Glutamatergic neuron (in vitro differentiated cells): ENCODE measurements around the gene ONECUT2. TPM values are rescaled to one million over a fixed set of nuclear protein-coding genes. Genes with fewer than 3 reads are reported as not detected.

Source experiments
- DNase-seq: peaks from one replicate; pipeline ENCODE4 v3.0.0; 2022
- H3K27ac Mint-ChIP-seq: one replicate; pipeline ENCODE4 v1.8.0; 2020; ENCODE audit warnings: mild to moderate bottlenecking, mixed read lengths, inconsistent platforms; ENCODE audit not compliant: unreplicated experiment
- H3K27me3 Mint-ChIP-seq: one replicate; pipeline ENCODE4 v1.8.0; 2020; ENCODE audit warnings: mild to moderate bottlenecking, moderate library complexity, mixed read lengths, inconsistent platforms; ENCODE audit not compliant: unreplicated experiment
- H3K36me3 Mint-ChIP-seq: one replicate; pipeline ENCODE4 v1.8.0; 2020; ENCODE audit warnings: mild to moderate bottlenecking, mixed read lengths, inconsistent platforms; ENCODE audit not compliant: unreplicated experiment
- H3K4me1 Mint-ChIP-seq: one replicate; pipeline ENCODE4 v1.8.0; 2020; ENCODE audit warnings: mild to moderate bottlenecking, low read depth, mixed read lengths, inconsistent platforms; ENCODE audit not compliant: unreplicated experiment
- H3K4me3 Mint-ChIP-seq: one replicate; pipeline ENCODE4 v1.8.0; 2020; ENCODE audit warnings: mild to moderate bottlenecking, mixed read lengths, inconsistent platforms; ENCODE audit not compliant: unreplicated experiment
- H3K9me3 Mint-ChIP-seq: one replicate; pipeline ENCODE4 v1.8.0; 2020; ENCODE audit warnings: mild to moderate bottlenecking, moderate library complexity, mixed read lengths, inconsistent platforms; ENCODE audit not compliant: unreplicated experiment
- CTCF ChIP-seq: fragments of 200-600 bp; sonication (generic); IDR thresholded peaks from one replicate; pipeline ENCODE4 v1.5.0; 2021; ENCODE audit not compliant: partially characterized antibody, unreplicated experiment
- total RNA-seq: library from RNA; stranded (reverse); fragmentation: NEBNext Ultra II Directional; extraction: Animal tissue kit (Norgen Biotek cat#: 25700); gene quantifications from one replicate; pipeline ENCODE4 v1.2.1, GENCODE V29; 2021; ENCODE audit not compliant: unreplicated experiment

The ONECUT2 gene
- total RNA-seq, 1 donor from 2014 or later = 230 TPM

GRCh38 chr18:57422313-57422872, 12.8 kb upstream of the ONECUT2 start:
- DNase-seq = no peak
- H3K27ac Mint-ChIP-seq = no peak overlapping the region
- peaks cover 6% of the 10 kb centered on the region for H3K9me3 Mint-ChIP-seq
- TF ChIP-seq CTCF = no peak
- H3K36me3 Mint-ChIP-seq = peaks cover 4% of the 10 kb centered on the region
- no peak overlapping the region for H3K4me3 Mint-ChIP-seq
- peaks cover 2% of the 10 kb centered on the region for H3K4me1 Mint-ChIP-seq
- peaks cover 3% of the 10 kb centered on the region for H3K27me3 Mint-ChIP-seq

GRCh38 chr18:57423821-57424220, 11.4 kb upstream of the ONECUT2 start:
- Mint-ChIP-seq H3K4me1 (peaks cover 2% of the 10 kb centered on the region), H3K4me3 (no peak overlapping the region), H3K36me3 (peaks cover 4% of the 10 kb centered on the region), H3K9me3 (peaks cover 6% of the 10 kb centered on the region), H3K27me3 (peaks cover 3% of the 10 kb centered on the region), H3K27ac (no peak overlapping the region)
- TF ChIP-seq CTCF = no peak
- DNase-seq = no peak

- Mint-ChIP-seq H3K9me3 (peaks cover 8% of the 10 kb centered on the region), H3K27ac (no peak overlapping the region), H3K36me3 (no peaks in the 10 kb centered on the region), H3K4me3 (no peak overlapping the region), H3K27me3 (peaks cover 8% of the 10 kb centered on the region), H3K4me1 (peaks cover 14% of the 10 kb centered on the region)
- TF ChIP-seq CTCF = no peak
- no peak for DNase-seq
These were observed 10.1 kb upstream of the ONECUT2 start for GRCh38 chr18:57425096-57425495.

- H3K4me1 Mint-ChIP-seq = peaks cover 18% of the 10 kb centered on the region
- TF ChIP-seq CTCF = no peak
- peaks cover 7% of the 10 kb centered on the region for H3K9me3 Mint-ChIP-seq
- no peak overlapping the region for H3K4me3 Mint-ChIP-seq
- peaks cover 12% of the 10 kb centered on the region for H3K27me3 Mint-ChIP-seq
- DNase-seq = no peak
- H3K36me3 Mint-ChIP-seq = no peaks in the 10 kb centered on the region
- H3K27ac Mint-ChIP-seq = no peak overlapping the region
These were observed 9.0 kb upstream of the ONECUT2 start for GRCh38 chr18:57426187-57426586.

- H3K4me1 Mint-ChIP-seq = peaks cover 28% of the 10 kb centered on the region
- peaks cover 14% of the 10 kb centered on the region for H3K9me3 Mint-ChIP-seq
- peaks cover 18% of the 10 kb centered on the region for H3K27me3 Mint-ChIP-seq
- no peak for TF ChIP-seq CTCF
- DNase-seq = peak; percentile 72
- H3K4me3 Mint-ChIP-seq = peak overlapping the region; percentile 80
- peak overlapping the region; percentile 80 for H3K27ac Mint-ChIP-seq
- no peaks in the 10 kb centered on the region for H3K36me3 Mint-ChIP-seq
These were observed 7.6 kb upstream of the ONECUT2 start for GRCh38 chr18:57427429-57428201.
